Bronchial epithelial cell (primary cell): ENCODE data around the gene TMEM267. TPM values are rescaled to one million over a fixed set of nuclear protein-coding genes. Genes with fewer than 3 reads are reported as not detected.
A peak's percentile ranks its signal among the peaks of the same experiment; 100 is the strongest.
"Not testable (repeated sequence)": the region's sequence is repeated elsewhere in the genome, so short reads cannot be mapped to it uniquely, and the experiment has no call there.

ENCODE experiments used
- DNase-seq: peaks from one replicate; pipeline ENCODE4 v3.0.0-alpha.2; 2010; ENCODE audit warnings: low read depth
- FAIRE-seq: peaks from 2 replicates; lab custom pipeline; 2011; peaks lifted over from hg19 to GRCh38; lab: Jason Lieb, UNC
- H3K27me3 ChIP-seq: 2 replicates; pipeline ENCODE4 v1.5.1; 2011; ENCODE audit warnings: low read length; ENCODE audit not compliant: control insufficient read depth, insufficient read depth
- H3K36me3 ChIP-seq: 2 replicates; pipeline ENCODE4 v1.5.1; 2011; ENCODE audit warnings: low read length; ENCODE audit not compliant: control insufficient read depth, insufficient read depth
- H3K4me3 ChIP-seq: 2 replicates; pipeline ENCODE4 v1.5.1; 2011; ENCODE audit warnings: mild to moderate bottlenecking, low read depth, low read length, control low read depth
- total RNA-seq: library from RNA; depleted of rRNA; stranded (reverse); fragments of >200 nt; gene quantifications from 2 replicates; pipeline ENCODE4 v1.2.1, GENCODE V29; 2014
- TF ChIP-seq, protein P1 (sequence below): IDR thresholded peaks from 2 replicates; pipeline ENCODE4 v1.5.1; 2011; ENCODE audit warnings: mild to moderate bottlenecking, moderate library complexity, low read length, control low read depth, inconsistent platforms; ENCODE audit not compliant: insufficient read depth, severe bottlenecking

The TMEM267 gene
- total RNA-seq, 1 donor from 2014 or later, result 12.4 TPM

DNA sequence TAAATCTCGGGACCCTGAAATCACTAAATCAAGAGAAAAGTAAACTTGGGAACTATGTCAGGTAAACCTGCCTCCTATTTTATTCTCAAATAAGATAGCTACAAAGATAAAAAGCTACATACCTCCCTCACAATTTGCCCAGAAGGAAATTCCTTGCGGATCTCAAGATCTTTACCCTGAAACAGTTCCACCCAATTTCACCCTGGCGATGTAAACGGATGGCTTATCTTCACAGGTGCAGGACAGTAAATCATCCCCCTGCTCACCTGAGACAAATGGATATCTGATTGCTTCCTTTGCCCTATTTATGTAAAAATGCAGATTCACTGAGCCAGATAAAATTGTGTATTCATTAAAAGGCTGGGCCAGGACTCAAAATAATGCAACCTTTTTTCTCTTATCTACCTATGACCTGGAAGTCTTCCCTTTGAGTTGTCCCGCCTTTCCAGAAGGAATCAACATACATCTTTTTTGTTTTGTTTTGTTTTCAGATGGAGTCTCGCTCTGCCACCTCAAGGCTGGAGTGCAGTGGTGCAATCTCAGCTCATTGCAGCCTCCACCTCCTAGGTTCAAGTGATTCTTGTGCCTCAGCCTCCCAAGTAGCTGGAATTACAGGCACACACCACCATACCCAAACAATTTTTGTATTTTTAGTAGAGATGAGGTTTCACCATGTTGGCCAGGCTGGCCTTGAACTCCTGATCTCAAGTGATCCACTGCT, 13.8 kb downstream of the TMEM267 start:
- Histone ChIP-seq H3K27me3 (no peaks in the 10 kb centered on the region), H3K4me3 (no peak overlapping the region), H3K36me3 (no peaks in the 10 kb centered on the region)
- DNase-seq (no peak), FAIRE-seq (no peak)
- TF ChIP-seq, protein P1, sequence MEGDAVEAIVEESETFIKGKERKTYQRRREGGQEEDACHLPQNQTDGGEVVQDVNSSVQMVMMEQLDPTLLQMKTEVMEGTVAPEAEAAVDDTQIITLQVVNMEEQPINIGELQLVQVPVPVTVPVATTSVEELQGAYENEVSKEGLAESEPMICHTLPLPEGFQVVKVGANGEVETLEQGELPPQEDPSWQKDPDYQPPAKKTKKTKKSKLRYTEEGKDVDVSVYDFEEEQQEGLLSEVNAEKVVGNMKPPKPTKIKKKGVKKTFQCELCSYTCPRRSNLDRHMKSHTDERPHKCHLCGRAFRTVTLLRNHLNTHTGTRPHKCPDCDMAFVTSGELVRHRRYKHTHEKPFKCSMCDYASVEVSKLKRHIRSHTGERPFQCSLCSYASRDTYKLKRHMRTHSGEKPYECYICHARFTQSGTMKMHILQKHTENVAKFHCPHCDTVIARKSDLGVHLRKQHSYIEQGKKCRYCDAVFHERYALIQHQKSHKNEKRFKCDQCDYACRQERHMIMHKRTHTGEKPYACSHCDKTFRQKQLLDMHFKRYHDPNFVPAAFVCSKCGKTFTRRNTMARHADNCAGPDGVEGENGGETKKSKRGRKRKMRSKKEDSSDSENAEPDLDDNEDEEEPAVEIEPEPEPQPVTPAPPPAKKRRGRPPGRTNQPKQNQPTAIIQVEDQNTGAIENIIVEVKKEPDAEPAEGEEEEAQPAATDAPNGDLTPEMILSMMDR, result peak; percentile 1

DNA sequence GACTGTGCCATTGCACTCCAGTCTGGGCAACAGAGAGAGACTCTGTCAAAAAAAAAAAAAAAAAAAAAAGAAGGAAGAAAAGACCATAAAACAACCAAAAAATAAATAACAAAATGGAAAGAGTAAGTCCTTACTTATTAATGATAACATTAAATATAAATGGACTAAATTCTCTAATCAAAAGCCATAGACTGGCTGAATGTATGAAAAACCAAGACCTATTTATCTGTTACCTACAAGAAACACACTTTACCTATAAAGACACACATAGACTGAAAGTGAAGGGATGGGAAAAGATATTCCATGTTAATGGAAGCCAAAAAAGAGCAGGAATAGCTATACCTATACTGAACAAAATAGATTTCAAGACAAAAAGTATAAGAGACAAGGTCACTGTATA, 16.6 kb downstream of the TMEM267 start:
- H3K4me3 ChIP-seq, result no peak overlapping the region
- TF ChIP-seq, protein P1, result no peak
- FAIRE-seq (no peak), DNase-seq (no peak)
- no peaks in the 10 kb centered on the region for H3K27me3 ChIP-seq
- no peaks in the 10 kb centered on the region for H3K36me3 ChIP-seq

DNA sequence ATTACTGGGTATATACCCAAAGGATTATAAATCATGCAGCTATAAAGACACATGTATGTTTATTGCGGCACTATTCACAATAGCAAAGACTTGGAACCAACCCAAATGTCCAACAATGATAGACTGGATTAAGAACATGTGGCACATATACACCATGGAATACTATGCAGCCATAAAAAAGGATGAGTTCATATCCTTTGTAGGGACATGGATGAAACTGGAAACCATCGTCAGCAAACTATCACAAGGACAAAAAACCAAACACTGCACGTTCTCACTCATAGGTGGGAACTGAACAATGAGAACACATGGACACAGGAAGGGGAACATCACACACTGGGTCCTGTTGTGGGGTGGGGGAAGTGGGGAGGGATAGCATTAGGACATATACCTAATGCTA, 18.2 kb downstream of the TMEM267 start:
- FAIRE-seq, DNase-seq, H3K36me3 ChIP-seq, H3K27me3 ChIP-seq, H3K4me3 ChIP-seq: not testable (repeated sequence)

DNA sequence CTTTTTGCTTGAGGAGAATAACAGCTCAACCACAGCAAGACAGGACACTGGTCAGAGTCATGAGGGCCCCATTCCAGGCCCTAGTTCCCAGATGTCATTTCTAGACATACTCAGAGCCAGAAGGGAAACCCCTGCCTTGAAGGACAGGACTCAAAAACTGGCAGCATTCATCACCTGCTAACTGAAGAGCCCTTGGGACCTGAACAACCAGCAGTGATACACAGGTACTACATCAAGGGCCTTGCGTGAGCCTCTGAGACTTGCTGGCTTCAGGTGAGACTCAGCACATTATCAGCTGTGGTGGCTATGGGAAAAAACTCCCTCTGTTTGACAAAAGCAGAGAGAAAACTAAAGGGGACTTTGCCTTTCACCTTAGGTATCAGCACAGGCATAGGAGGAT, 22.6 kb downstream of the TMEM267 start:
- no peak overlapping the region for H3K4me3 ChIP-seq
- H3K27me3 ChIP-seq, result no peaks in the 10 kb centered on the region
- no peak for FAIRE-seq
- TF ChIP-seq, protein P1, result no peak
- no peak for DNase-seq
- no peaks in the 10 kb centered on the region for H3K36me3 ChIP-seq

DNA sequence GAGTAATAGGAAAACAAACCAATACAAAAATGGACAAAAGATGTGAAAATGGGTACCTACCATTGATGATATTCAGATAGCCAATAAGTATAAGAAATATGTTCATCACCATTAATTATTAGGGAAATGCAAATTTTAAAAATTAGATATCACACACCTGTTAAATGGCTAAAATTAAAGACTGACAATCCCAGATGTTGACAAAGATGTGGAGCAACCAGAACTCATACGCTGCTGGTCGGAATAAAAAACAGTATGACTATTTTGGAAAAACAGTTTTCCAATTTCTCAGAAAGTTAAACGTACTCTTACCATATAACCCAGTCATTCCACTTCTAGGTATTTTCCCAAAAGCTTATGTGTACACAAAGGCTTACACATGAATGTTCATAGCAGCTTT, 27.1 kb downstream of the TMEM267 start:
- no peak for FAIRE-seq
- H3K36me3 ChIP-seq, result peaks cover 2% of the 10 kb centered on the region

DNA sequence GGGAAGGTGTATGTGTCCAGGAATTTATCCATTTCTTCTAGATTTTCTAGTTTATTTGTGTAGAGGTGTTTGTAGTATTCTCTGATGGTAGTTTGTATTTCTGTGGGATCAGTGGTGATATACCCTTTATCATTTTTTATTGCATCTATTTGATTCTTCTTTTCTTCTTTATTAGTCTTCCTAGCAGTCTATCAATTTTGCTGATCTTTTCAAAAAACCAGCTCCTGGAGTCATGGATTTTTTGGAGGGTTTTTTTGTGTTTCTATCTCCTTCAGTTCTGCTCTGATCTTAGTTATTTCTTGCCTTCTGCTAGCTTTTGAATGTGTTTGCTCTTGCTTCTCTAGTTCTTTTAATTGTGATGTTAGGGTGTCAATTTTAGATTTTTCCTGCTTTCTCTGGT, 42.1 kb downstream of the TMEM267 start:
- not testable (repeated sequence) for FAIRE-seq, H3K36me3 ChIP-seq, H3K4me3 ChIP-seq, DNase-seq, H3K27me3 ChIP-seq

More for the DNA sequence above, 27.1 kb downstream of the TMEM267 start:
- TF ChIP-seq, protein P1, result no peak
- H3K4me3 ChIP-seq, result no peak overlapping the region
- no peak for DNase-seq
- no peaks in the 10 kb centered on the region for H3K27me3 ChIP-seq

DNA sequence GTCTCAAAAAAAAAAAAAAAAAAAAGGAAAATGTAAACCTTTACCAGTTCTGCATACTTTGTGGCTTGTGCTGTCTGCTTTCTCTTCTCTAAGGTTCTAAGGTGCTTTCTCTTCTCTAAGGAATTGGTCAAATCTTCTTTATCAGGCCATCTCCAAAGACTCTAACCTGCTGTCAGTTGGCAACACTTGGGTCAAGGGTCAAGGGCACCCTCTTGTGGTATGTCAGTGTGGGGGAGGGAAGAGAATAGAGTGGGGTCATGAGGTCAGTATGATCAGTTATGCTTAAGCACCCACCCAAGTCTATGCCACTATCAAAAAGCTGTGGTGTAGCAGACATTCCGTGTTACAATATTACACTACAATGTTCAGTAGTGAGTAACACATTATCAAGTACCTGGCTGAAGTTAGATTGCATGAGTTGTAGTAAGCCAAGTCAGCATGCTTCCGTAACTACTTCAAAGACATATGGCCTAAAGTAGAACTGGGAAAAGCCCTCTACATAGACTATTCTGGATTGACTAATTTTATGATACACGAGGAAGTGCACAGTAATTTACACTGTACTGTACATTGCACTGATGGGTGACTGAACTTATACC, 46.5 kb downstream of the TMEM267 start:
- Histone ChIP-seq H3K27me3 (no peaks in the 10 kb centered on the region), H3K4me3 (no peak overlapping the region), H3K36me3 (no peaks in the 10 kb centered on the region)
- FAIRE-seq (no peak), DNase-seq (no peak)
- TF ChIP-seq, protein P1, result no peak
